ENCODE results near the gene LETM1.
A peak's percentile ranks its signal among the peaks of the same experiment; 100 is the strongest.

Gene LETM1

GRCh38 chr4:1813915-1814314, 42.0 kb downstream of the LETM1 start:
- TF ChIP-seq CTCF (IDR thresholded peaks at IDR 0.05; ENCODE audit: borderline replicate concordance, insufficient read depth, low read depth, low read length) = 0 out of 2 replicates have a peak, but pooled peaks have one; percentile 5
- H3K4me3 ChIP-seq (ENCODE audit: low read depth, low read length) = no peak overlapping the region

- H3K4me3 ChIP-seq (ENCODE audit: low read depth, low read length) = no peak overlapping the region
- no peak for TF ChIP-seq CTCF (IDR thresholded peaks at IDR 0.05; ENCODE audit: borderline replicate concordance, insufficient read depth, low read depth, low read length)
Observed at GRCh38 chr4:1813231-1813630, 42.7 kb downstream of the LETM1 start.

- no peak for TF ChIP-seq CTCF (IDR thresholded peaks at IDR 0.05; ENCODE audit: borderline replicate concordance, insufficient read depth, low read depth, low read length)
- H3K4me3 ChIP-seq (ENCODE audit: low read depth, low read length) = no peak overlapping the region
Observed at GRCh38 chr4:1812720-1813119, 43.2 kb downstream of the LETM1 start.

- no peak for TF ChIP-seq CTCF (IDR thresholded peaks at IDR 0.05; ENCODE audit: borderline replicate concordance, insufficient read depth, low read depth, low read length)
- H3K4me3 ChIP-seq (ENCODE audit: low read depth, low read length) = no peak overlapping the region
Observed at GRCh38 chr4:1810765-1811164, 45.2 kb downstream of the LETM1 start.

GRCh38 chr4:1809754-1810502, 46.0 kb downstream of the LETM1 start:
- no peak overlapping the region for H3K4me3 ChIP-seq (ENCODE audit: low read depth, low read length)
- TF ChIP-seq CTCF (IDR thresholded peaks at IDR 0.05; ENCODE audit: borderline replicate concordance, insufficient read depth, low read depth, low read length) = peak; percentile 97

- no peak for TF ChIP-seq CTCF (IDR thresholded peaks at IDR 0.05; ENCODE audit: borderline replicate concordance, insufficient read depth, low read depth, low read length)
- no peak overlapping the region for H3K4me3 ChIP-seq (ENCODE audit: low read depth, low read length)
Observed at GRCh38 chr4:1808851-1809753, 46.9 kb downstream of the LETM1 start.
